NB4 (cell line): ENCODE results near the gene CD55.

ENCODE experiments used
- POLR2A ChIP-seq: IDR thresholded peaks from 2 replicates; pipeline ENCODE4 v1.6.1; 2011; ENCODE audit warnings: mild to moderate bottlenecking; ENCODE audit not compliant: insufficient read length; ENCODE audit errors: extremely low read depth
- TF ChIP-seq, protein P1 (sequence below): IDR thresholded peaks from one replicate; pipeline ENCODE4 v1.5.1; 2012; ENCODE audit warnings: low read depth, low read length

DNA sequence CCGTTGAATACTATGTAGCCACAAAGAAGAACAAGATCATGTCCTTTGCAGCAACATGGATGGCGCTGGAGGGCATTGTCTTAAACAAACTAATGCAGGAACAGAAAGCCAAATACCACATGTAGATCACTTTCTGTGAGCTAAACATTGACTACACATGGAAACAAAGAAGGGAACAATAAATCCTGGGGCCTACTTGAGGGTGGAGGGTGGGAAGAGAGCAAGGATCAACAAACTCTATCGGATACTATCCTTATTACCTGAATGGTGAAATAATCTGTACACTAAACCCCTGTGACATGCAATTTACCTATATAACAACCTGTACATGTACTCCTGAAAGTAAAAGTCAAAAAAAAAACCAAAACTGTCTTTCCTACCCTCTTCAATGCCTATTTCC, 40.8 kb upstream of the CD55 start:
- TF ChIP-seq, protein P1, sequence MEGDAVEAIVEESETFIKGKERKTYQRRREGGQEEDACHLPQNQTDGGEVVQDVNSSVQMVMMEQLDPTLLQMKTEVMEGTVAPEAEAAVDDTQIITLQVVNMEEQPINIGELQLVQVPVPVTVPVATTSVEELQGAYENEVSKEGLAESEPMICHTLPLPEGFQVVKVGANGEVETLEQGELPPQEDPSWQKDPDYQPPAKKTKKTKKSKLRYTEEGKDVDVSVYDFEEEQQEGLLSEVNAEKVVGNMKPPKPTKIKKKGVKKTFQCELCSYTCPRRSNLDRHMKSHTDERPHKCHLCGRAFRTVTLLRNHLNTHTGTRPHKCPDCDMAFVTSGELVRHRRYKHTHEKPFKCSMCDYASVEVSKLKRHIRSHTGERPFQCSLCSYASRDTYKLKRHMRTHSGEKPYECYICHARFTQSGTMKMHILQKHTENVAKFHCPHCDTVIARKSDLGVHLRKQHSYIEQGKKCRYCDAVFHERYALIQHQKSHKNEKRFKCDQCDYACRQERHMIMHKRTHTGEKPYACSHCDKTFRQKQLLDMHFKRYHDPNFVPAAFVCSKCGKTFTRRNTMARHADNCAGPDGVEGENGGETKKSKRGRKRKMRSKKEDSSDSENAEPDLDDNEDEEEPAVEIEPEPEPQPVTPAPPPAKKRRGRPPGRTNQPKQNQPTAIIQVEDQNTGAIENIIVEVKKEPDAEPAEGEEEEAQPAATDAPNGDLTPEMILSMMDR = no peak
- no peak for TF ChIP-seq POLR2A
